ENCODE results near the gene ZCCHC17. TPM values are rescaled to one million over a fixed set of nuclear protein-coding genes. Genes with fewer than 3 reads are reported as not detected.

The ZCCHC17 gene
- total RNA-seq = 33.7 and 36.2 TPM in 2 replicates

GRCh38 chr1:31296486-31297276 lies at the start of gene ZCCHC17, which contains the start of gene SNRNP40:
Gene ZCCHC17, plus strand, starts transcription at chr1:31297032. Its CDS starts 13,067 bp downstream, at chr1:31310099.
Gene SNRNP40, minus strand, starts transcription at chr1:31296788. Its CDS starts 37 bp downstream, at chr1:31296751.

GRCh38 chr1:31373056-31373896 lies 76.4 kb downstream of the ZCCHC17 start, which contains the start of gene FABP3:
Gene FABP3, minus strand, starts transcription at chr1:31373076. Its CDS starts 62 bp downstream, at chr1:31373014.

GRCh38 chr1:31412732-31413404 lies 116.0 kb downstream of the ZCCHC17 start, which contains the start of gene SERINC2:
Gene SERINC2, plus strand, starts transcription at chr1:31413213. Its CDS starts 53 bp downstream, at chr1:31413266.

Other genes with a start within 250 kb of the ZCCHC17 start
- gene PUM1, start 231.3 kb upstream of the ZCCHC17 start, total RNA-seq = 61.5 and 78.2 TPM in 2 replicates
- gene NKAIN1, start 57.1 kb upstream of the ZCCHC17 start, total RNA-seq = 1.4 TPM in 1 of 2 replicates, not detected in the other
- 67.8 and 141 TPM in 2 replicates for gene SNRNP40, start 244 bp upstream of the ZCCHC17 start, total RNA-seq
- 15.2 and 263 TPM in 2 replicates for gene FABP3, start 76.0 kb downstream of the ZCCHC17 start, total RNA-seq
- 17.7 and 46.4 TPM in 2 replicates for gene SERINC2, start 116.2 kb downstream of the ZCCHC17 start, total RNA-seq

All from placental pericyte (primary cell).